Measurements from ENCODE around the gene PPIF.

DNA sequence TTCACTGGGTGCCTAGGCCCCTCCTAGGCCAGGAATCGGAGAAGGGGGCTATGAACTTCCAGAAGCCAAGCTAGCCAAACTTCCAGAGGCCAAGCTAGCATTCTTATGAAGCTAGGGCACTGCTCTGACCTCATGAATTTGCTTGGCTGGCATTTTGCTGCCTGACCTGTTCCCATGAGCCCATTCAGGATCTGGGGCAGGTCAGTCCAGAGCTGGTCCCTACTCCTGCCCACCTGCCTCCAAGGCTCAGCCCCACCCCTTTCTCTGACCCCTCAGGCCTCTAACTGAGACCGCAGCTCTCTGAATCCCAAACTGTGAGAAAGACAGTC is 1.3 kb upstream of the PPIF start:
- TF ChIP-seq CTCF (conservative IDR thresholded peaks at IDR 0.05) = no peak
- no peak for TF ChIP-seq EZH2 (IDR thresholded peaks at IDR 0.05; ENCODE audit: low read depth)
